Neural progenitor cell (in vitro differentiated cells): ENCODE results near the gene PADI3. TPM values are rescaled to one million over a fixed set of nuclear protein-coding genes. Genes with fewer than 3 reads are reported as not detected.

Experiments used
- DNase-seq: peaks from one replicate; pipeline ENCODE4 v3.0.0-alpha.2; 2016; ENCODE audit warnings: low spot score
- H2AFZ ChIP-seq: fragments of 200-600 bp; sonication (generic); replicated peaks from 2 replicates; pipeline ENCODE4 v1.6.1; 2016; ENCODE audit warnings: antibody characterized with exemption
- H3F3A ChIP-seq: fragments of 200-600 bp; sonication (generic); 2 replicates; pipeline ENCODE4 v1.6.1; 2016; ENCODE audit warnings: antibody characterized with exemption, low read depth
- H3K27ac ChIP-seq: fragments of 200-600 bp; sonication (generic); 2 replicates; pipeline ENCODE4 v1.5.1; 2016; ENCODE audit warnings: mild to moderate bottlenecking
- H3K27me3 ChIP-seq: fragments of 200-600 bp; sonication (generic); 2 replicates; pipeline ENCODE4 v1.6.1; 2016; ENCODE audit warnings: mild to moderate bottlenecking, moderate library complexity
- H3K36me3 ChIP-seq: fragments of 200-600 bp; sonication (generic); 2 replicates; pipeline ENCODE4 v1.5.1; 2016
- H3K4me1 ChIP-seq: fragments of 200-600 bp; sonication (generic); 2 replicates; pipeline ENCODE4 v1.6.1; 2016; ENCODE audit warnings: mixed run types
- H3K4me2 ChIP-seq: fragments of 200-600 bp; sonication (generic); 2 replicates; pipeline ENCODE4 v1.6.1; 2016
- H3K4me3 ChIP-seq: fragments of 200-600 bp; sonication (generic); 2 replicates; pipeline ENCODE4 v1.5.1; 2016
- H3K79me2 ChIP-seq: fragments of 200-600 bp; sonication (generic); 2 replicates; pipeline ENCODE4 v1.6.1; 2016; ENCODE audit warnings: low read depth
- H3K9ac ChIP-seq: fragments of 200-600 bp; sonication (generic); 2 replicates; pipeline ENCODE4 v1.6.1; 2016
- H3K9me3 ChIP-seq: fragments of 200-600 bp; sonication (generic); 2 replicates; pipeline ENCODE4 v1.5.1; 2016; ENCODE audit warnings: low read depth
- H4K20me1 ChIP-seq: fragments of 200-600 bp; sonication (generic); 2 replicates; pipeline ENCODE4 v1.6.1; 2016; ENCODE audit warnings: low read depth
- H3K27ac Mint-ChIP-seq: 3 replicates; pipeline ENCODE4 v1.8.0; 2021; ENCODE audit warnings: mixed read lengths
- H3K27me3 Mint-ChIP-seq: 2 replicates; pipeline ENCODE4 v1.8.0; 2022; ENCODE audit warnings: low read depth, mild to moderate bottlenecking, inconsistent platforms, moderate library complexity, mixed read lengths; ENCODE audit not compliant: insufficient read depth
- H3K36me3 Mint-ChIP-seq: 3 replicates; pipeline ENCODE4 v1.8.0; 2021; ENCODE audit warnings: mixed read lengths
- H3K4me1 Mint-ChIP-seq: 3 replicates; pipeline ENCODE4 v1.8.0; 2021; ENCODE audit warnings: mixed read lengths
- H3K4me3 Mint-ChIP-seq: 3 replicates; pipeline ENCODE4 v1.8.0; 2021; ENCODE audit warnings: mild to moderate bottlenecking, moderate library complexity, mixed read lengths
- H3K9me3 Mint-ChIP-seq: 3 replicates; pipeline ENCODE4 v1.8.0; 2020; ENCODE audit warnings: mixed read lengths
- EZH2 ChIP-seq: fragments of 200-600 bp; sonication (generic); IDR thresholded peaks from 2 replicates; pipeline ENCODE4 v1.6.1; 2017; ENCODE audit warnings: antibody characterized with exemption, mild to moderate bottlenecking, moderate library complexity
- EZH2phosphoT487 ChIP-seq: fragments of 200-600 bp; sonication (generic); IDR thresholded peaks from 2 replicates; pipeline ENCODE4 v1.6.1; 2017; ENCODE audit warnings: antibody characterized with exemption
- total RNA-seq: library from RNA; depleted of rRNA; stranded (reverse); fragments of >200 nt; gene quantifications from 2 replicates; pipeline ENCODE4 v1.2.3, GENCODE V29; 2015; ENCODE audit warnings: low replicate concordance
- TF ChIP-seq, protein P1 (sequence below): fragments of 200-600 bp; sonication (generic); IDR thresholded peaks from 2 replicates; pipeline ENCODE4 v1.5.1; 2017; ENCODE audit warnings: antibody characterized with exemption, mild to moderate bottlenecking

PADI3 gene
- total RNA-seq, 1 donor from 2014 or later: 1.0 TPM

DNA sequence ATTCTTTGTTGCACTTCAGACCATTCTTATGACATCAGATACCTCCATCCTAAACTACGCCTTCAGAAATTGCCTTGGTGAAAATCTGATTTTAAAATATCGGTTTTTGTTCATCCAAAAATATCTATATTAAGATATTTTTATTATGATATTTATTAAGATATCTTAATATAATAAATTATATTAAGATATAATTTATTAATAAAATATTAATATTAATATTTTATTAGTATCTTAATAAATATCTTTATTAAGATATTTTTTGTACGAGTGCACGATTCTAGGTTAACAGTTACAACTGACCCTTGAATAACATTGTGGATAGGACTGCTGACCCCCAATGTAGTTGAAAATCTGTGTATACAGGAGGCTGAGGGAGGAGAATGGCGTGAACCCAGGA is 80.0 kb downstream of the PADI3 start:
- H3K4me1 Mint-ChIP-seq: no peaks in the 10 kb centered on the region
- no peaks in the 10 kb centered on the region for H3K27me3 Mint-ChIP-seq
- H3K4me3 Mint-ChIP-seq: no peak overlapping the region
- Histone ChIP-seq H2AFZ (no peak overlapping the region), H3K79me2 (no peaks in the 10 kb centered on the region), H3K9ac (no peak overlapping the region), H3K4me2 (no peak overlapping the region), H3K27me3 (no peaks in the 10 kb centered on the region), H3K4me3 (no peak overlapping the region), H3K27ac (no peak overlapping the region), H3K4me1 (no peaks in the 10 kb centered on the region), H3K36me3 (no peaks in the 10 kb centered on the region), H3K9me3 (no peaks in the 10 kb centered on the region), H3F3A (no peaks in the 10 kb centered on the region), H4K20me1 (no peaks in the 10 kb centered on the region)
- H3K36me3 Mint-ChIP-seq: no peaks in the 10 kb centered on the region
- peaks cover 4% of the 10 kb centered on the region for H3K9me3 Mint-ChIP-seq
- H3K27ac Mint-ChIP-seq: no peak overlapping the region
- no peak for DNase-seq
- TF ChIP-seq, protein P1, sequence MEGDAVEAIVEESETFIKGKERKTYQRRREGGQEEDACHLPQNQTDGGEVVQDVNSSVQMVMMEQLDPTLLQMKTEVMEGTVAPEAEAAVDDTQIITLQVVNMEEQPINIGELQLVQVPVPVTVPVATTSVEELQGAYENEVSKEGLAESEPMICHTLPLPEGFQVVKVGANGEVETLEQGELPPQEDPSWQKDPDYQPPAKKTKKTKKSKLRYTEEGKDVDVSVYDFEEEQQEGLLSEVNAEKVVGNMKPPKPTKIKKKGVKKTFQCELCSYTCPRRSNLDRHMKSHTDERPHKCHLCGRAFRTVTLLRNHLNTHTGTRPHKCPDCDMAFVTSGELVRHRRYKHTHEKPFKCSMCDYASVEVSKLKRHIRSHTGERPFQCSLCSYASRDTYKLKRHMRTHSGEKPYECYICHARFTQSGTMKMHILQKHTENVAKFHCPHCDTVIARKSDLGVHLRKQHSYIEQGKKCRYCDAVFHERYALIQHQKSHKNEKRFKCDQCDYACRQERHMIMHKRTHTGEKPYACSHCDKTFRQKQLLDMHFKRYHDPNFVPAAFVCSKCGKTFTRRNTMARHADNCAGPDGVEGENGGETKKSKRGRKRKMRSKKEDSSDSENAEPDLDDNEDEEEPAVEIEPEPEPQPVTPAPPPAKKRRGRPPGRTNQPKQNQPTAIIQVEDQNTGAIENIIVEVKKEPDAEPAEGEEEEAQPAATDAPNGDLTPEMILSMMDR: no peak
- TF ChIP-seq EZH2phosphoT487 (no peak), EZH2 (no peak)

DNA sequence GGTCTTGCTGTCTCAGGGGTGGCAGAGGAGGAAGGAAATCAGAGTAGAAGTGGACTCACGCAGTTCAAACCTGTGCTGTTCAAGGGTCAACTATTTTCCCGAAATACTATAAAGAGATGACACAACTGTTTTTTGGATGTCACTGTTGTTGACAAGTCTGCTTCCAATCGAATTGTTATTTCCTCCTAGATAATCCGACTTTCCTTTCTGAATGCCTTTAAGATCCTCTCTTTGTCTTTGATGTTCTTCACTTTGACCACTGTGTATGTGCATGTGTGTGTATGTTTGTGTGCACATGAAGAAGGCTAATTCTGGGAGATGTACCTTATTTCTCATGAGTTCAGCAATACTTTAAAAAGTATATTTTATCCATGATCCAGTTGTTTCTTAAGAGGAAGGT is 80.7 kb downstream of the PADI3 start:
- Histone ChIP-seq H3K27ac (no peak overlapping the region), H3F3A (no peaks in the 10 kb centered on the region), H4K20me1 (no peaks in the 10 kb centered on the region), H3K4me1 (no peaks in the 10 kb centered on the region), H3K79me2 (no peaks in the 10 kb centered on the region), H3K36me3 (no peaks in the 10 kb centered on the region), H3K4me3 (no peak overlapping the region), H3K4me2 (no peak overlapping the region), H3K9ac (no peak overlapping the region), H3K27me3 (no peaks in the 10 kb centered on the region), H3K9me3 (no peaks in the 10 kb centered on the region), H2AFZ (no peak overlapping the region)
- H3K27ac Mint-ChIP-seq: no peak overlapping the region
- H3K27me3 Mint-ChIP-seq: no peaks in the 10 kb centered on the region
- H3K4me3 Mint-ChIP-seq: no peak overlapping the region
- no peak for DNase-seq
- no peaks in the 10 kb centered on the region for H3K4me1 Mint-ChIP-seq
- TF ChIP-seq, protein P1: no peak
- TF ChIP-seq EZH2: no peak
- TF ChIP-seq EZH2phosphoT487: no peak
- H3K36me3 Mint-ChIP-seq: no peaks in the 10 kb centered on the region
- H3K9me3 Mint-ChIP-seq: peaks cover 4% of the 10 kb centered on the region

DNA sequence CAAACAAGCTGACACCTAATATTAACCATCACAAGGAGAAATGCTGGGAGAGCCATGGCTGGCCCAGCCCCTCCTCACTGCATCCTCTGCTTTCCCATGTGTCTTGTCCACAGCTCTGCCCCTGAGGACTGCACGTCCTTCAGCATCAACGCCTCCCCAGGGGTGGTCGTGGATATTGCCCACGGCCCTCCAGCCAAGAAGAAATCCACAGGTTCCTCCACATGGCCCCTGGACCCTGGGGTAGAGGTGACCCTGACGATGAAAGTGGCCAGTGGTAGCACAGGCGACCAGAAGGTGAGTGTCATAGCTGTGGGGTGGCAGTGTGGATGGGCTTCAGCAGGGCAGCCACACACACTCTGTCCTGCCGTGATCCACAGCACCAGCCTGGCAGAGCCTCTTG is 82.0 kb downstream of the PADI3 start:
- Histone ChIP-seq H3K27me3 (no peaks in the 10 kb centered on the region), H3F3A (no peaks in the 10 kb centered on the region), H3K79me2 (no peaks in the 10 kb centered on the region), H3K4me2 (no peak overlapping the region), H3K4me3 (no peak overlapping the region), H3K9ac (no peak overlapping the region), H3K4me1 (no peaks in the 10 kb centered on the region), H3K27ac (no peak overlapping the region), H4K20me1 (no peaks in the 10 kb centered on the region), H2AFZ (no peak overlapping the region), H3K9me3 (no peaks in the 10 kb centered on the region), H3K36me3 (no peaks in the 10 kb centered on the region)
- TF ChIP-seq, protein P1: no peak
- TF ChIP-seq EZH2 (no peak), EZH2phosphoT487 (no peak)
- Mint-ChIP-seq H3K36me3 (no peaks in the 10 kb centered on the region), H3K27me3 (no peaks in the 10 kb centered on the region), H3K27ac (no peak overlapping the region), H3K4me3 (no peak overlapping the region), H3K9me3 (peaks cover 4% of the 10 kb centered on the region), H3K4me1 (peaks cover 2% of the 10 kb centered on the region)
- no peak for DNase-seq
